ENCODE data around the gene NINL. TPM values are rescaled to one million over a fixed set of nuclear protein-coding genes. Genes with fewer than 3 reads are reported as not detected.
A peak's percentile ranks its signal among the peaks of the same experiment; 100 is the strongest.

The NINL gene
- total RNA-seq, 1 experiment from 2014 or later: 7.2 TPM

DNA sequence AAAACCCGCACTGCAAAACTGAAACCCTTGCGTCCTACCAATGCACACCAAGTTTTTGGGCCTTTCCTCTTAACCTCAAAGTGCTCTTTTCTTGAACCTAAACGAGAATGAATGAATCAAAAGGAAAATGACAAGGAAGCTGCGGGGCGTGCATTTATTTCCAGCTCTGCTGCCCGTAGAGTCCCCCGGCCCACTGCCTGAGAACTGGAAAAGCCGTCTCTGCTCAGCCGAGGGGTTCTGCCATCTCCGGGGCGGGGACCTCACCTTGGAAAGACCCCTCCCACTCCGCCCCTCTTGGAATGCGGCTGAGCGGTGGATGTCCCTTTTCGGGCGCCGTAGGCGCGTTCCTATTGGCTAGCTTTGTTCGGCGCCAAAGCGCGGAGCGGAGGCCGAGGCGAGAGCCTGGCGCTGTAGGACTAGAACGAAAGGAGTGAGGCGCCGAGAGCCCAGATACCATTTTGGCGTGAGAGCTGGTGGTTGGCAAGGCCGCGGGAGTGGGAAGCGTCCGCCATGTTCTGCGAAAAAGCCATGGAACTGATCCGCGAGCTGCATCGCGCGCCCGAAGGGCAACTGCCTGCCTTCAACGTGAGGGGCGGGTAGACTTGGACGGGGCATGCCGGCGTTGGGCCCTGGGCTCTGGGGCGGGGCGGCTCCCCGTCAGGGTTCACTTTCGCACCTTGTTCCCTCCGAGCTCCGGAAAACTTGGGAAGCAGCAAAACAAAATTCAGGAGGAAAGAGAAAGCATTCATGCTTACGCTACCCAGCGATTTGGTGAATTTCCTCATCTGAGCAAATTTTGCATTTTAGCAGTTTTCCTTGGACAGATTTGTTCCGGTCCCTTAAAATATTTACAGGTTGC, 177.8 kb downstream of the NINL start, which contains the start of gene GINS1 (continued):
- no peak for TF ChIP-seq ZNF274 (IDR thresholded peaks at IDR 0.05; ENCODE audit: low read depth, low read length)
- TF ChIP-seq EZH2 (IDR thresholded peaks at IDR 0.05): no peak
- TF ChIP-seq POLR2A (IDR thresholded peaks at IDR 0.05; ENCODE audit: borderline replicate concordance, extremely low read depth, insufficient read depth, insufficient read length): peak; percentile 91
- TF ChIP-seq JUND (IDR thresholded peaks at IDR 0.05): no peak

Other genes starting within 250 kb of the NINL start
- gene ABHD12, start 194.7 kb downstream of the NINL start, total RNA-seq (2021; ENCODE audit: unreplicated experiment): 31.7 TPM
- gene GINS1, start 177.9 kb downstream of the NINL start, total RNA-seq (2021; ENCODE audit: unreplicated experiment): 30.4 TPM
- 7.3 TPM for gene NANP, start 38.5 kb upstream of the NINL start, total RNA-seq (2021; ENCODE audit: unreplicated experiment)
- 11.4 TPM for gene ZNF337, start 111.3 kb upstream of the NINL start, total RNA-seq (2021; ENCODE audit: unreplicated experiment)